Astrocyte (in vitro differentiated cells and primary cell): Measurements from ENCODE around the gene ARHGAP23.

Experiments
- CTCF ChIP-seq: IDR thresholded peaks from 2 replicates; pipeline ENCODE4 v1.5.1; 2011; ENCODE audit warnings: low read depth, mild to moderate bottlenecking, inconsistent platforms, low read length, moderate library complexity; ENCODE audit not compliant: insufficient read depth
- EZH2 ChIP-seq: IDR thresholded peaks from 2 replicates; pipeline ENCODE4 v1.6.1; 2012; ENCODE audit warnings: mild to moderate bottlenecking, low read length, inconsistent platforms; ENCODE audit not compliant: insufficient read depth

GRCh38 chr17:38532451-38532850 is 104.2 kb downstream of the ARHGAP23 start:
- TF ChIP-seq CTCF (no peak), EZH2 (no peak)
